ENCODE data around the gene CRTC3.

The CRTC3 gene

GRCh38 chr15:90598031-90598577 lies 68.4 kb downstream of the CRTC3 start:
- no peak for DNase-seq (ENCODE audit: low read depth)
- H3K4me3 ChIP-seq (ENCODE audit: low read length) = no peak overlapping the region
- TF ChIP-seq, protein P1, sequence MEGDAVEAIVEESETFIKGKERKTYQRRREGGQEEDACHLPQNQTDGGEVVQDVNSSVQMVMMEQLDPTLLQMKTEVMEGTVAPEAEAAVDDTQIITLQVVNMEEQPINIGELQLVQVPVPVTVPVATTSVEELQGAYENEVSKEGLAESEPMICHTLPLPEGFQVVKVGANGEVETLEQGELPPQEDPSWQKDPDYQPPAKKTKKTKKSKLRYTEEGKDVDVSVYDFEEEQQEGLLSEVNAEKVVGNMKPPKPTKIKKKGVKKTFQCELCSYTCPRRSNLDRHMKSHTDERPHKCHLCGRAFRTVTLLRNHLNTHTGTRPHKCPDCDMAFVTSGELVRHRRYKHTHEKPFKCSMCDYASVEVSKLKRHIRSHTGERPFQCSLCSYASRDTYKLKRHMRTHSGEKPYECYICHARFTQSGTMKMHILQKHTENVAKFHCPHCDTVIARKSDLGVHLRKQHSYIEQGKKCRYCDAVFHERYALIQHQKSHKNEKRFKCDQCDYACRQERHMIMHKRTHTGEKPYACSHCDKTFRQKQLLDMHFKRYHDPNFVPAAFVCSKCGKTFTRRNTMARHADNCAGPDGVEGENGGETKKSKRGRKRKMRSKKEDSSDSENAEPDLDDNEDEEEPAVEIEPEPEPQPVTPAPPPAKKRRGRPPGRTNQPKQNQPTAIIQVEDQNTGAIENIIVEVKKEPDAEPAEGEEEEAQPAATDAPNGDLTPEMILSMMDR (conservative IDR thresholded peaks at IDR 0.05; ENCODE audit: low read depth, low read length) = no peak

DNA sequence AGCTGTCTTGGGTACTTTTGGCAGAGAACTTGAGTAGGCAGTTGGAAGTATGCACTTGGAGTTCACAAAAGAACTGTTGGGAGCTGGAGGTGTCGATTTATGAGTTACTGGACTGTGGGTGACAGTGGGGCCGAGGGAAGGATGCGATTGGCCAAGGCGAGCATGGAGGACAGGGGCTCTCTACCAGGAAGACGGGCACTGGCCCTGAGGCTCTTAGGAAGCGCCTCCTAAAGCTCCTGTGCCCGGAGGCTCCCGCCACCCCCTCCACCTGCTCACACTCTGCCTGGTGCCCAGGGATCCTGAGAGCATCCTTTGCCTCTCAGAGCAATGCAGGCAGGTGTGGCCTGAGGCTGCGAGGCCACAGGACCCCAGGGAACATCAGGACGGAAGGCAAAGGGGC lies 69.0 kb downstream of the CRTC3 start:
- DNase-seq (ENCODE audit: low read depth) = no peak
- H3K4me3 ChIP-seq (ENCODE audit: low read length) = no peak overlapping the region
- TF ChIP-seq, protein P1 (conservative IDR thresholded peaks at IDR 0.05; ENCODE audit: low read depth, low read length) = no peak

DNA sequence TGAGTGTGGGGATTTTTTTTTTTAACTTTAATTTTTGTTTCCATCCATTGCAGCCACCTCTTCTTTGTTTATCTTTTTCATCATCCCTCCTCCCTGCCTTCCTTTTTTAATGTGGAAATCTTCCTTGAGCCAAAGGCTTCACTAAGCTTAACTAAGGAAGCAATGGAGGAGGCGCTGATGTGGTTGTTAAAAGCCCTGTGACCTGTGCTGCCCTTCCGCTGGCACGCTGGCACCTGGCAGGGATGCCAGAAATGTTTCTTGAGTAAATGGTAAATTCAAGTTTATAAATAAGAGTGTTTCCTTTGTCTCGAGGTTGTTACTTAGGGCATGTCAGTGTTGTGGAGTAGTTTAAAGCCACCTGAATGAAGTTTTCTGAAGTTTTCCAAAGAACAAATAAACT lies 69.4 kb downstream of the CRTC3 start:
- no peak for DNase-seq (ENCODE audit: low read depth)
- TF ChIP-seq, protein P1 (conservative IDR thresholded peaks at IDR 0.05; ENCODE audit: low read depth, low read length) = no peak
- no peak overlapping the region for H3K4me3 ChIP-seq (ENCODE audit: low read length)

DNA sequence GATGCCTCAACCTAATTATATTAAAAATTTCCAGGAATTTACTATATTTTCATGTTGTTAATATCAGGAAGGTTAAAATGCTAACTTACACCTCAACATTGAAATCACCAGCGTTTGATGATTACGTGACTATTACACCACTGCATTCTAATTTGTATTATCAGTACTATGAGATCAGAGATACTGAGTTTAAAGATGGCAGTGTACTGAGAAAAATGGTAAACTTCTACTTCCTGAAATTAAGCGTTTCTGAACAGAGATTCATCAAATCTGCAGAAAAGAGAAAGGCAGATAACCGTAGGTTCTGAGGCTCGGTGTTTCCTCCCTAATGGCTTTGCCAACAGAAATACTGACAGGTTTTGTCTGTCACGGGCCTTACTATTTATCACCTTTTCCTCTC lies 69.9 kb downstream of the CRTC3 start:
- DNase-seq (ENCODE audit: low read depth) = no peak
- H3K4me3 ChIP-seq (ENCODE audit: low read length) = no peak overlapping the region
- TF ChIP-seq, protein P1 (conservative IDR thresholded peaks at IDR 0.05; ENCODE audit: low read depth, low read length) = no peak

GRCh38 chr15:90600954-90601353 lies 71.2 kb downstream of the CRTC3 start:
- TF ChIP-seq, protein P1 (conservative IDR thresholded peaks at IDR 0.05; ENCODE audit: low read depth, low read length) = no peak
- H3K4me3 ChIP-seq (ENCODE audit: low read length) = no peak overlapping the region

DNA sequence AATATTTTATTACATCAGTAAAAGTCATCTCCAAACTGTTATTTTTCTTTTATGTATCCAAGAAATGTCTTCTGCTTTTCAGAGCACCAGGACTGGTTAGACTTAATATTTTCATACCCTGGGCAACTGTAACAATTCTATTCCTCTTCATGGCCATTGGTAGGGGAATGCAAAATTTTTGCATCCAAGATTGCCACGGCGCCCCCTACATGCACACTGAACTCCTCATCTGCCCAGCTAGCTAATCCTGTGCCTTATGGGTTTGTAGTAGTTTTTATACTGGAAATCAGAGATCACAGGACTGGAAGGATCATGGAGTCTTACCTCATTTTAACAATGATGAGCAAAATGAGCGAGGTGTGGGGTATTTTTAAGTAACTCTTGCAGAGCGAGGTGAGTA lies 74.2 kb downstream of the CRTC3 start:
- H3K4me3 ChIP-seq (ENCODE audit: low read length) = no peak overlapping the region
- TF ChIP-seq, protein P1 (conservative IDR thresholded peaks at IDR 0.05; ENCODE audit: low read depth, low read length) = peak; percentile 46
- no peak for DNase-seq (ENCODE audit: low read depth)

More at GRCh38 chr15:90600954-90601353, 71.2 kb downstream of the CRTC3 start:
- DNase-seq (ENCODE audit: low read depth) = no peak

- DNase-seq (ENCODE audit: low read depth) = no peak
- no peak overlapping the region for H3K4me3 ChIP-seq (ENCODE audit: low read length)
- TF ChIP-seq, protein P1 (conservative IDR thresholded peaks at IDR 0.05; ENCODE audit: low read depth, low read length) = no peak
Observed at GRCh38 chr15:90606641-90607040, 76.9 kb downstream of the CRTC3 start.

All from retinal pigment epithelial cell (primary cell).